ENCODE data around the gene LNP1.
"Not testable (repeated sequence)": the region's sequence is repeated elsewhere in the genome, so short reads cannot be mapped to it uniquely, and the experiment has no call there.

Gene LNP1

DNA sequence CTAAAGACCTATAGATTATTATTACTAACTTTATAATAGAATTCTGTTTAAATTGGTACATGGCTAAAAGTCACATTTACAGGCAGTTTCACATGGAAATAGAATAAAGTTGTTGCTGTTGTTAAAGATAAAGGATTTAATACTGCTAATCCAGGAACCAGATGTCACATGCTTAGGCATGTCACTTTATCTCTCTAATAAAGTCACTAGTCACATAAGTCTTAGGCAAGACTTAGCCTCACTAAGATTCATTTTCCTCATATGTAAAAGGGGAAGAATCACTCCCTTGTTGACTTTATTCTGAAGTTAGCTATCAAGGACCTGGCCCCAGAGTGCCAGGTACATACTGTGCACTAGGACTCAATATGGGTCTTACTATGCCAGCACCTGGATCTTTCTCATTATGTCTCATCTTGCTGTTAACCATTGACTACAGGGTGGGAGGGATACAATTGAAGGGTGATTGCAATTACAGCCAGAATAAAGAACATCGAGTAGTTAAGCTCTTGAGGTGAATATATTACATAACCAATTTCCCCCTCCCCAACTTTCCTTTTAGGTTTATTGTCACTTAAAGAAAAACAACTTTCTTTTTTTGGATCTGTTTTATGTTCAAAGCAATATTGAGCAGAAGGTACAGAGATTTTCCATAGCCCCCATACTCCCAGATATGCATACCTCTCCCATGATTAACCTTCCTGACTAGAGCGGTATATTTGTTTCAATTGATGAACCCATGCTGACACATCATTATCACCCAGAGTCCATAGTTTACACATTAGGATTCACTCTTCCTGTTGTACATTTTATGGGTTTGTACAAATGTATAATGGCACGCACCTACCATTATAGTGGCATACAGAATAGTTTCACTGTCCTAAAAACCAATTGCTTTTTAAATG lies 36.6 kb downstream of the LNP1 start:
- no peak for DNase-seq

DNA sequence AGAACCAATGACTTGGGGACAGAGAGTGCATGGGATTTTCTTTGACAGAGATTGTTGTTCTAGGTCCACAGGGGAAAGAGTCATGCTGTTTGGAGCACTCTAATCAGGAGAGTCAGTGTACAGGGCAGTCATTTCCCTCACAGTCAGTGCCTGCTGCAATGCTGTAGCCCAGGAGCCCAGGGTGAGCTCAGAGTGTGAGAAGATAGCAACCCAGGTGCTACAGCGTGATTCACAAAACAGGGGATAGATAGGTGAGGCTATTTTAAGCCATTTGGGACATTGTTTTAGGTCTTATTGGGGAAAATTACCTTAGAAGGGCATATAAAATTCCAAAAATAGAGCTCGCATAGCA lies 37.3 kb downstream of the LNP1 start:
- DNase-seq = no peak

DNA sequence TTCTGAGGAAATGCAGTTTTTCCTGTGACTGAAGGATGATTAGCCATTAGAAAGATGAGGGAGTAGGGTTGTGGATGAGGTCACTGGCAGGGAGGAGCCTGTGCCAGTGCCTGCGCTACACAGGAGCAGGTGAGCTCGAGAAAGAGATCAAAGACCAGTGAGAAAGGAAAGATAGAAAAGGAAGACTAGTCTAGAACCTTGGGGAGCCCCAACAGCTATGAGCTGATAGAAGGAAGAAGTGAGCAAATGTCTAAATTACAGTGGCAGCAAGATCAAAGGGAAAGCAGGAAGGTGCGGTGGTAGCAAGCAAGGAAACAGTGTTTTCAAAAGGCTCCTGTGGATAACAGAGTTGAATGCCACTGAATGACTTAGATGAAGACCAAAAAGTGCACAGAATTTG lies 39.6 kb downstream of the LNP1 start:
- DNase-seq = peak; percentile 12

DNA sequence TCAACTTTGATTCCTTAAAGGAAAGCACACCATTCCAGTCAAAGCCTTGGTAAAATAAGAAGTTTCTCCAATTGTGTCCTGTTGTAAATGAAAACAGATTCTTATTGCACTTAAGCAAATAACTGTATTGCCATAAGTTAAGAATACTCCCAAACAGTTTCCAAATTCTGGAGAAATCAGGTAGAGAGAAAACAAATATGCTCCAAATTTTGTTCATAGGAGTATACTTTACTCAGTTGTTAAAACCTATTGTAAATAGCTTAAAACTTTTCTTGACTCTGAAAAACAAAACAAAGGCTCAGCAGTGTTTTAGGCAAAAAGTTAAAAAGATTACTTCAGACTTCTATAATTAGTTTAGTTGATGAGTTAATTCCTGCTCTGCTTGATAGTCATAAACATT lies 42.4 kb downstream of the LNP1 start:
- DNase-seq = no peak

DNA sequence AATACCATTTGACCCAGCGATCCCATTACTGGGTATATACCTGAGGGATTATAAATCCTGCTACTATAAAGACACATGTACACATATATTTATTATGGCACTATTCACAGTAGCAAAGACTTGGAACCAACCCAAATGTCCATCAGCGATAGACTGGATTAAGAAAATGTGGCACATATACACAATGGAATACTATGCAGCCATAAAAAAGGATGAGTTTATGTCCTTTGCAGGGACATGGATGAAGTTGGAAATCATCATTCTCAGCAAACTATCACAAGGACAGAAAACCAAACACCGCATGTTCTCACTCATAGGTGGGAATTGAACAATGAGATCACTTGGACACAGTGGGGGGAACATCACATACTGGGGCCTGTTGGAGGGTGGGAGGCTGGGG lies 45.7 kb downstream of the LNP1 start:
- DNase-seq = not testable (repeated sequence)

DNA sequence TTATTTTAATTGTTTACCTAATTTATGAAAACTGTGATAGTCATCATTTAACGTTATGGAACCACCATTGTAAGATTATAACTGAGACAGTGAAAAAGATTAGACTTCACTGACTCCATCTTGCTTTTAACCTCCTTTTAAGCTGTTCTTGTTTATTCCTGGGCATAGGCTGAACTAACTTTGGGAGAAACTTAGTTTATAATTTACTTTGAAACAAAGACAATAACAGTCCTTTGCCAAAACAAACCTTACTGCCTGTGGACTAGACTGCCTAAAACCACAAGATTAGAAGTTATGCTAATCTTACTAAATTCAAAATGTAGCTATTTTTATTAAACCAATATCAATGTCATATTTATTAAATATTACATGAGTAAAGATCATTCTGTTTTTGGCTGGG lies 46.7 kb downstream of the LNP1 start:
- DNase-seq = no peak

DNA sequence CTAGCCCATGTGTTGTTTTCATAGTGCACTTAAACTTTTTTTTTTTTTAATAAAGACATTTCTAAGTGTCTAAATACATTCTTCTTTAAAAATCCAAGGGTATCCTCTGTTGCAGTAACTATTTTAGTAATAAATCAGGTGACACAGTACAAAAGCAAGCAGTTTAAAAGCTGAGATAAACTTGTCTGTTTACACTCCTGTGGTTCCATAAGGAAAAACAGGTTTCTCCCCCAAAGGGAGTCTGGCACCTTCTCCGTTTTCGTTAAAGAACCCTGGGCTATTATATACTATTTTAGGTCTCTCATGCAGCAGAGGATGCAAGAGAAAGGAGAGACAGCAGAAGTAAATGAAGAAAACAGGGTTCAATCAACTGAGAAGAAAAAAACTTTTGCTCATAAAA lies 47.9 kb downstream of the LNP1 start:
- DNase-seq = no peak

DNA sequence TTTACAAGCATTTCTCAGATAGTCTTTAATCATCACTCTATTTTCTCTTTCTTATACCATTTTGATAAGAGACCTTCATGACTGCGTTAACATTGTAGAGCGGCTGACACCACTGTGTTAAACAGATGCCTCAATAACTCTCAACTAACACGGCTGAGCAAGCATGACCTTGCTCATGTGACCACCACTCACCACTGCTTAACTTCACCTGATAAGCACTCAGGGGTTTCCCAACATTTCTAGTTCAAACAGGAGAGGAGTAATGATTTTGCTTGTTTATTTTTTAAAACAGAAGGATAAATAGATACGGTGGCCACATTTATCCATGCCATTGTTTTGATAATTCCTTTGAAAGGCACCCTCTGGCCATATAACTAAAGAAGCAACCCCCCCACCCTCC lies 53.3 kb downstream of the LNP1 start:
- DNase-seq = no peak

DNA sequence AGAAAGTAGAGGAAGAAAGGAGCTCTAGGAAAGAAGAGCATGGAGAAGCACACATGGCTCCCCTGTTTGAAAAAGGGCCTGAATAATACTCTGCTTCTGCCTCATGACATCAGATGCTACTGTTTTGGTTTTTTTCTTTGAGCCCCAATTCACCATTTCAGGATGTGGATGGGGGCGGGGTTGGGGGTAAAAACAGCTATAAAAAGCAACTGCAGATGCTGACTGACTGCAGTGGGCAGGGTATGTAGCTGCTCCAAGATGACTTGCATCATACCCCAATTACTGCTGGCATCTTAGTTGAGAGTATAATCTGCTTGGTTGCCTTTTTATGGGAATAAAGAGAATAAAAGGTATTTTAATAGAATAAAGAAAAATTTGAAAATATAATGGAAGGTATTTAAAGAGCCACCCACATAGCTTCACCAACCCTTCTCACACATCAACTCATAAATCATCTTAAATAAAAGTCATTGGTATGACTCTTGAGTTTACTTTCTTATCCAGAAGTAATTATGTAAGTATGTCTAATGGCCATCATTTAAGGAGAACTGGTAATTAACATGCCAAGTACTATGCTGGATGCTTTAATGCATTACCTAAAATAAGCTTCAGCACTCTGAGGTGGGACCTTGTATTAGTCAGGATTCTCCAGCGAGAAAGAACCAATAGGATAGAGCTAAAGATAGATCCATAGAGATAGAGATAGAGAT lies 54.7 kb downstream of the LNP1 start:
- DNase-seq = no peak

DNA sequence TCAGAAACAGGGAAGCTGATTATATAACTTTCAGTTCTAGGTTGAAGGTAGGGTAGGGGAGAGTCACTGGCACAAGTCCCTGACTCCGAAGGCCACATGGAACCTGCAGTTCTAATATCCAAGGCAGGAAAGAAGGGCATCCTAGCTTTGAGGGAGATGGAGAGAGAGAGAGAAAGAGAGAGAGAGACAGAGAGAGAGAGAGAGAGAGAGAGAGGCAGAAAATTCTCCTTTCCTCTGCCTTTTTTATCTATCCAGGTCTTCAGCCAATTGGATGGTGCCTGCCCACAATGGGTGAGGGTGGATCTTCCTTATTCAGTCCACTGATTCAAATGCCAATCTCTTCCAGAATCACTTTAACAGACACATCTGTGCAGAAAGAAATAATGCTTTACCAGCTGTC lies 55.4 kb downstream of the LNP1 start:
- DNase-seq = no peak

DNA sequence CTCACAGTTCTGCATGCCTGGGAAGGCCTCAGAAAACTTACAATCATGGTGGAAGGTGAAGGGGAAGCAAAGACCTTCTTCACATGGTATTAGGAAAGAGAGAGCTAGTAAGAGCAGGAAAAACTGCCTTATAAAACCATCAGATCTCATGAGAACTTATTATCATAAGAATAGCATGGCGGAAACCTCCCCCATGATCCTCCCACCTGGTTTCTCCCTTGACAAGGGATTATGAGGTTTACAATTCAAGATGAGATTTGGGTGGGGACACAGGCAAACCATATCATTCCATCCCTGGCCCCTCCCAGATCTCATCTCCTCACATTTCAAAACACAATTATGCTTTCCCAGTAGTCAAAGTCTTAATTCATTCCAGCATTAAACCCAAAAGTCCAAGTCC lies 56.5 kb downstream of the LNP1 start:
- DNase-seq = no peak

DNA sequence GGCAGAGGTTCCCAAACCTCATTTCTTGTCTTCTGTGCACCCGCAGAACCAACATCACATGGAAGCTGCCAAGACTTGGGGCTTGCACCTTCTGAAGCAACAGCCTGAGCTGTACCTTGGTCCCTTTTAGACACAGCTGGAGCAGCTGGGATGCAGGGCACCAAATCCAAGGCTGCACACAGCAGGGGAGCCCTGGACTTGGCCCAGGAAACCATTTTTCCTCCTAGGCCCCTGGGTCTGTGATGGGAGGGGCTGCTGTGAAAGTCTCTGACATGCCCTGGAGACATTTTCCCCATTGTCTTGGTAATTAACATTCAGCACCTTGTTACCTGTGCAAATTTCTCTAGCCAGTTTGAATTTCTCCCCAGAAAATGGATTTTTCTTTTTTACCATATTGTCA lies 57.5 kb downstream of the LNP1 start:
- DNase-seq = no peak

DNA sequence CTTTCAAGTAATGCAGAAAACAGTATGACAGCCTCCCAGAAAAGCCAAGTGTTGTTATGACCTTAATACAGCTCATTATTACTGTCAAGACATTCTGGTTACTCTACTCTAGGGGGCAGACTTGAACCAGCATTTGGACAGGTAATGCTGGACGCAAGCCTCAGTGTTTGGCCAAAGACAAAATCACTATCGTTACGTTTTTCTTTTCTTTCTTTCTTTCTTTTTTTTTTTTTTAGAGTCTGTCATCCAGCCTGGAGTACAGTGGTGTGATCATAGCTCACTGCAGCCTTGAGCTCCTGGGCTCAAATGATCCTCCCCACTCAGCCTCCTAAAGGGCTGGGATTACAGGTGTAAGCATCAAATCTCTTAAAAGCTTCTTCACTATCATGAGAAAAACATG lies 61.7 kb downstream of the LNP1 start:
- DNase-seq = no peak

DNA sequence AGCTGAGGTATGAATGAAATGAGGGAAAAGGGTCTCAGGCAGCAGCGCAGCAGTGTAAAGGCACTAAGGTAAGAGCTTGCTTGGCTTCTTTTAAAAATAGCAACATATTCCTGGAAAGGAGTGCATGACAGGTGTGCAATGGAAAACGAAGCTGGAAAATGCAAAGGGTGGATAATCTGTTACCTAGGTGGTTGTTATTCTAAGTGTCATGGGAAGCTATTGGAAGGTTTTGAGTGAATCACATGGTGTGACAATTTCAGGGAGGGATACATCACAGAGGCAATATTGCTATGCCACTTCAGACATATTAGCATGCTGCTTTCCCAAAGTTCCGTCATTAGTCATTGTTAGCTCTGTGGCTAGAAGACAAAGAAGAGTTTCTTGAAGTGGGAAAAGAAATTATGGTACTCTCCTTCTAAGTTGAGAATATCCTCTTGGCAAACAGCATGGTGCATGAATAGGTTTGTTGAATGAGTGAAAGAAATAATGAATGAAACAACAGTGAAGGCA lies 62.4 kb downstream of the LNP1 start:
- DNase-seq = no peak

DNA sequence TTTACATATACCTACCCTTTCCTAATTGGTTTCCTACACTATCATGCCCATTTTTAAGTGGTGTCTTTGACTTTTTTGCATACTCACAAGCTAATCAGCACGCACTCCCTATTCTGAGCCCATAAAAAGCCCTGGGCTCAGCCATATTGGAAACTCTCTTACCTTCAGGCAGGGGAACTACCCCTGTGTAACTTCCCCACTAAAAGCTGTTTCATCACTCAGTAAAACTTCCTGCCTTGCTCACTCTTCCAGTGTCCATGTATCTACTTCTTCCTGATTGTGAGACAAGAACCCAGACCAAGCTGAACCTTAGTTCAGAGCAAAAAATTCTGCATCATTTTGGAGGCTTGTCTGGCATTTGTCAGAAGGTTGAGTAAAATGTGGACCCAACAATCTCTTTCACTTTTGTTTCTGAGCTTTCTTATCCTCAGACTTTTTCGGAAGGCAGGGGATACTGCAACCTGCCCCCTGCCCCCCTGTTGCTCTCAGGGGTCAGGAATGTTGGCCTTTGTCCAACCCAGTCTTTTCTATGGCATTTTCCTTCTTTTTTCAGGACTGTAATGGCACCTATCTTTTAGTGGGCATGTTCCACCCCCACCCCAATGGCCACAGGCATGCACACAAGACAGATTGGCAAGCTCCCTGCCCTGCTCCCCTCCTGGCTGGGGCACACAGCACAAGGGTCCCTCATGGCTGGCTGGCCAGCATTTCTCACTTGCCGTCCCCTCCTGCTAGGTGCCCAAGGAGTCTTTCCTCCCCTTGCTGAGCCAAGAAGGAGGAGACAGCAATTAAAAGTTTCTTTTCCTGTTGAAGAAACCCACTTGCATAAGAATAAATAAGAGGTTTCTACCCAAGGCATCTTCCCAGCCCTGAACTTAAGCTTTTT lies 64.8 kb downstream of the LNP1 start:
- no peak for DNase-seq

DNA sequence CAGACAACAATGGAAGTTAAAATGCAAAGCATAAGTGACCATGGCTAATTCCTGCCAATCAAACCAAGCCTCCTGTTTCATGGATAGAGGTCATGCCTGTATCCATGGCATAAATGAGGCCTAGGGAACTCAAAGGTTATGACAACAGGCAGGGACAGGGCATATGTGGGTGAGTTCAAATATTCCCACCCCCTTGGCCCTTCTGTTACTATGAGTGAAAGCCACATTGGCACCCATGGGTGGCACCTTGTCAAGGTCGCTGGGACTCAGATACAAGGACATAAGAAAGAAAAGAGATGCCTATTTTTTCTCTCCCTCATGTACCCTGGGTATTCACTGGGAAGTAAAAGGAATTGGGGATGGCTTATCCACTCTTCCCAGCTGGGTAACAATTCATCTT lies 65.8 kb downstream of the LNP1 start:
- no peak for DNase-seq

DNA sequence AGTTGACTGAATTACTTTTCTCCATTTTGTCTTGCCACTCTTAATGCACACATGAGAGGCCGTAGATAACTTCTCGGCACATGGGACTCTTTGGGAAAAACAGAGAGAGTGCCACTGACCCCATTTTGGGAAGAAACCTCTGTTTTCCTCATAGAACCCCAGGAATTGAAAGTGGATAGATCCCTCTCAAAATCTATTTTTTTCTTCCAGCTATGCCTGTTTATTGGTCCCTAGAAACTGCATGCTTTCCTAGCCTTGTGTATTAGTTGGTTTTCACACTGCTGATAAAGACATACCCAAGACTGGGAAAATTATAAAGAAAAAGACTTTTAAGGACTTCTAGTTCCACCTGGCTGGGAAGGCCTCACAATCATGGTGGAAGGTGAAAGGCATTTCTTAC lies 67.3 kb downstream of the LNP1 start:
- DNase-seq = no peak

DNA sequence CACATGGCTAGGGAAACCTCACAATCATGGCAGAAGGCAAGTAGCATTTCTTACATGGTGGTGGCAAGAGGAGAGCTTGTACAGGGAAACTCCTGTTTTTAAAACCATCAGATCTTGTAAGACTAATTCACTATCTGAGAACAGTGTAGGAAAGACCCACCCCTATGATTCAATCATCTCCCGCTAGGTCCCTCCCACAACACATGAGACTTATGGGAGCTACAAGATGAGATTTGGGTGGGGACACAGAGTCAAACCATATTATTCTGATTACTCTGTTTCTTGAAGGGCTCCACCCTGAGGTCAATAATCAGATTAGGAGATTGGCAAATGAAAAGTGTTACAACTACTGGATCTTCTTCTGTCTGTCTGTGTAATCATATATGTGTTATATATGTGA lies 69.6 kb downstream of the LNP1 start:
- no peak for DNase-seq

DNA sequence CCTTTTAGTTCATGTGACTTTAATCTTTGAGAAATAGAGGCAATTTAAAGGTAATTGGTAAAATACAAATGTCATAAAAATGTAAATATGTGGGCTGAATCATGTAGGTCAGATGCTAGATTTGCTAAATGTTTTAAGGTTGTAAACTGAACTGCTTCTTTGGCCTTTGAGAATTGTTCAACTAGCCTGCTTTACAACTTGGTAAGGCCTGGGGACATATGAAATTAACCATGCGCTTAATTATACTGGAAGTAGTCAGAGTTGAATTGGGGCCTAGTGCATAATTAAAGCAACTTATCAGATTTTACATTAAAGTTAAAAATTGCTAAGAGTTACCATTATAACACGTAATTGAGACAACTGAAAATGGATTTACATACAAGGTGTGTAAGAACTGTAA lies 70.1 kb downstream of the LNP1 start:
- no peak for DNase-seq

DNA sequence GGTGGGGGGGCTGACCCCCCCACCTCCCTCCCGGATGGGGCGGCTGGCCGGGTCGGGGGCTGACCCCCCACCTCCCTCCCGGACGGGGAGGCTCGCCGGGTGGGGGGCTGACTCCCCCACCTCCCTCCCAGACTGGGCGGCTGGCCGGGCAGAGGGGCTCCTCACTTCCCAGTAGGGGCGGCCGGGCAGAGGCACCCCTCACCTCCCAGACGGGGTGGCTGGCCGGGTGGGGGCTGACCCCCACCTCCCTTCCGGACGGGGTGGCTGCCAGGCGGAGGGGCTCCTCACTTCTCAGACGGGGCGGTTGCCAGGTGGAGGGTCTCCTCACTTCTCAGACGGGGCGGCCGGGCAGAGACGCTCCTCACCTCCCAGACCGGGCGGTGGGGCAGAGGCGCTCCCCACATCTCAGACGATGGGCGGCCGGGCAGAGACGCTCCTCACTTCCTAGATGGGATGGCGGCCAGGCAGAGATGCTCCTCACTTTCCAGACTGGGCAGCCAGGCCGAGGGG lies 76.6 kb downstream of the LNP1 start:
- DNase-seq = not testable (repeated sequence)

DNA sequence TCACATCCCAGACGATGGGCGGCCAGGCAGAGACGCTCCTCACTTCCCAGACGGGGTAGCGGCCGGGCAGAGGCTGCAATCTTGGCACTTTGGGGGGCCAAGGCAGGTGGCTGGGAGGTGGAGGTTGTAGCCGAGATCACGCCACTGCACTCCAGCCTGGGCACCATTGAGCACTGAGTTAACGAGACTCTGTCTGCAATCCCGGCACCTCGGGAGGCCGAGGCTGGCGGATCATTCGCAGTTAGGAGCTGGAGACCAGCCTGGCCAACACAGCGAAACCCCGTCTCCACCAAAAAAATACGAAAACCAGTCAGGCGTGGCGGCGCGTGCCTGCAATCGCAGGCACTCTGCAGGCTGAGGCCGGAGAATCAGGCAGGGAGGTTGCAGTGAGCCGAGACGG lies 77.2 kb downstream of the LNP1 start:
- DNase-seq = not testable (repeated sequence)

DNA sequence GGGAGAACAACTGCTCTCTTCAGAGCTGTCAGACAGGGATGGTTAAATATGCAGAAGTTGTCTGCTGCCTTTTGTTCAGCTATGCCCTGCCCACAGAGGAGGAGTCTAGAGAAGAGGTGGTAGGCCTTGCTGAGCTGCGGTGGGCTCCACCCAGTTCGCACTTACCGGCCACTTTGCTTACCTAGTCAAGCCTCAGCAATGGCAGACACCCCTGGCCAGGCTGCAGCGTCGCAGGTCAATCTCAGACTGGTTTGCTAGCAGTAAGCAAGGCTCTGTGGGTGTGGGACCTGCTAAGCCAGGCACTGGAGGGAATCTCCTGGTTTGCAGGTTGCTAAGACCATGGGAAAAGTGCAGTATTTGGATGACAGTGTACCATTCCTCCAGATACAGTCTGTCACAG lies 78.7 kb downstream of the LNP1 start:
- no peak for DNase-seq

DNA sequence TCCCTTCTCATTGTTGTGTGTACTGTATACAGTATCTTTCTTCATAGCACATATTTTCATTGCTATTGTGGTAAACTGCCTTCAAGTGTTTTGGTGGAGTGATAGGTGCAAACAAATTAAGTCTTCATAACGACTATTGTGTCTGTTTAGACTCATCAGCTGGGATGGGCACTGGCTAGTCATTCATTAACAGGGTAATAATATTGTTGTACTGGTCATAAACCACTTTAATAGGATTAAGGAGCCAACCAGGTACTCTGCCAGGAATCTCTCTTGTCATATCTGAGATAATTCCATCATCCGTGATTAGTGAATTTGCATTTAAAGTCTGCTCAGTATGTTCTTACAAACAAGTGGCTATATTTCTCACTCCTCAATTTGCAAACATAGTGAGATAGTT lies 80.8 kb downstream of the LNP1 start:
- no peak for DNase-seq

Measured in CD4-positive, alpha-beta T cell treated with Interleukin-17A for 4 hours (primary cell).